ENCODE results near the gene POLD3.

Gene POLD3

DNA sequence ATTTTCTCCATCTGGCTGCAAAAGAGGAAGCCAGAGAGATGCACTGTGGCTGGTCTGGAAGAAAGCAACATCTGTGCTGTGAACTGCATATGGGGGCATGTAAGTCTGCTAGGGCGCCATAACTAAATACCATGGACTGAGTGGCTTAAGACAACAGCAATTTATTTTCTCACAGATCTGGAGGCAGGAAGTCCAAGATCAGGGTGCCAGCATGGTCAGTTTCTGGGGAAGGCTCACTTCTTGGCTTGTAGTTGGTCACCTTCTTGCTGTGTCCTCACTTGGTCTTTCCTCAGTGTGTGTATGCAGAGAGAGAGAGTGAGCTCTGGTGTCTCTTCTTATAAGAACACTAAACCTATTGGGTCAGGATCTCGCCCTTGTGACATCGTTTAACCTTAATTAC is 34.9 kb upstream of the POLD3 start:
- DNase-seq (ENCODE audit: low read depth, low spot score) = no peak
- CTCF ChIA-PET = interaction anchor here (4.4 kb wide), 1 partner anchor 13 kb away, joined by 21 read pairs; no protein-coding TSS in a partner anchor
- H3K4me3 ChIP-seq (ENCODE audit: low read depth, low read length) = no peak overlapping the region
- POLR2A ChIA-PET = no interaction called here
- TF ChIP-seq, protein P1, sequence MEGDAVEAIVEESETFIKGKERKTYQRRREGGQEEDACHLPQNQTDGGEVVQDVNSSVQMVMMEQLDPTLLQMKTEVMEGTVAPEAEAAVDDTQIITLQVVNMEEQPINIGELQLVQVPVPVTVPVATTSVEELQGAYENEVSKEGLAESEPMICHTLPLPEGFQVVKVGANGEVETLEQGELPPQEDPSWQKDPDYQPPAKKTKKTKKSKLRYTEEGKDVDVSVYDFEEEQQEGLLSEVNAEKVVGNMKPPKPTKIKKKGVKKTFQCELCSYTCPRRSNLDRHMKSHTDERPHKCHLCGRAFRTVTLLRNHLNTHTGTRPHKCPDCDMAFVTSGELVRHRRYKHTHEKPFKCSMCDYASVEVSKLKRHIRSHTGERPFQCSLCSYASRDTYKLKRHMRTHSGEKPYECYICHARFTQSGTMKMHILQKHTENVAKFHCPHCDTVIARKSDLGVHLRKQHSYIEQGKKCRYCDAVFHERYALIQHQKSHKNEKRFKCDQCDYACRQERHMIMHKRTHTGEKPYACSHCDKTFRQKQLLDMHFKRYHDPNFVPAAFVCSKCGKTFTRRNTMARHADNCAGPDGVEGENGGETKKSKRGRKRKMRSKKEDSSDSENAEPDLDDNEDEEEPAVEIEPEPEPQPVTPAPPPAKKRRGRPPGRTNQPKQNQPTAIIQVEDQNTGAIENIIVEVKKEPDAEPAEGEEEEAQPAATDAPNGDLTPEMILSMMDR (IDR thresholded peaks at IDR 0.05; ENCODE audit: insufficient read depth, low read length, missing control alignments) = no peak

DNA sequence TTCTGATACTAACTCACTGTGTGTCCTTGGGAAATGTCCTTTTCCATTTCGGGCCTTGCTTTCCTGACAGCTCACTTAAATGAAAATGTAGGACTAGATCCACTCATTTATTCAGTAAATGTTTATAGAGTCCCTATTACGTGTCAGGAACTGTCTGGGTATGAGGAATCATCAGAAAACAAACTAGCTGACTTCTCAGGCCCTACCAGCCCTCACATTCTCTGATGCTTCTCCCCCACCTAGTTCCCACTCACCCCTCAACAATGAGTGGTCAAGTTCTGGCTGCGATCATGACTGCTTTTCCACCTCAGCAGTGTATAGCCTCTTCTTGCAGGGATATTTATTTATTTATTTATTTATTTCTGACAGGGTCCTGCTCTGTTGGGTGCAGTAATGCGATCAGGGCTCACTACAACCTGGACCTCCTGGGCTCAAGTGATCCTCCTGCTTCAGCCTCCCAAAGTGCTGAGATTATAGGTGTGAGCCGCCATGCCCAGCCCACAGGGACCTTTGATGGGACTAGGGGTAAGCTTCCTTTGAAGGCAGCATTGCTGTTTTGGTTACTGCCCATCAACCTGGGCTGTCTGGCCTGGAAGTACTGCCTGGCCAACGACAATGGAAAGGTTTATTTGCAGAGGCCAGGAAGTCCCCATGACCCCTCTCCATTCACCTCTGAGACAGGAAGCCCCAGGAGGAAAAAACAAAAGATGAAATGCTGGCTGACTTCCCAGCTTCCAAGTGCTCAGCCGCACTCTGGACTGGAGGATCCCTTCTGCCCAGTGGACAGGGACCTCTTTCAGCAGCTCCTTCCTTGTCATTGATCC is 33.1 kb upstream of the POLD3 start:
- no peak for DNase-seq (ENCODE audit: low read depth, low spot score)
- POLR2A ChIA-PET = no interaction called here
- no peak overlapping the region for H3K4me3 ChIP-seq (ENCODE audit: low read depth, low read length)
- TF ChIP-seq, protein P1 (IDR thresholded peaks at IDR 0.05; ENCODE audit: insufficient read depth, low read length, missing control alignments) = no peak
- CTCF ChIA-PET = interaction anchor here (1.6 to 4.4 kb wide), 5 partner anchors 8 to 304 kb away, joined by 3 to 21 read pairs (median 7); no protein-coding TSS in a partner anchor

DNA sequence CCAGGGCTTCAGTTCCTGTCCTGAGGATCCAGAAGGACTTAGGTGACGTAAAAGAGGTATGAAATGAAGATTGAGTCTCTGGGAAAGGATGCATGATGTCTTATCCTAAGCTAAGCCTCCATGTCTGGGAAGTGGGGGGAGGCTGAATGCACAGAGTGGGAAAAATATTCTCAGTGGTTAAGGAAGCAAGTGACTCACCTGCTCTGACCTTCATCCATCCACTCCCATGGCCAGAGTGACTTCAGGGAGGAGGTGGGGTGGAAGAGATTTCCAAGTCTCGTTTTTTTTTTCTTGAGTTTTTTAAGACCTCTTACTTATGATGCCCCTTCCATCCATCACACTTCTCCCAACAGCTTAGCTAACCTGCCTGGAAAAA is 32.5 kb upstream of the POLD3 start:
- ChIA-PET CTCF (interaction anchor here (2.5 to 4.4 kb wide), 2 partner anchors 10 to 110 kb away, joined by 7 to 21 read pairs; no protein-coding TSS in a partner anchor), POLR2A (no interaction called here)
- TF ChIP-seq, protein P1 (IDR thresholded peaks at IDR 0.05; ENCODE audit: insufficient read depth, low read length, missing control alignments) = no peak
- no peak overlapping the region for H3K4me3 ChIP-seq (ENCODE audit: low read depth, low read length)
- DNase-seq (ENCODE audit: low read depth, low spot score) = no peak

DNA sequence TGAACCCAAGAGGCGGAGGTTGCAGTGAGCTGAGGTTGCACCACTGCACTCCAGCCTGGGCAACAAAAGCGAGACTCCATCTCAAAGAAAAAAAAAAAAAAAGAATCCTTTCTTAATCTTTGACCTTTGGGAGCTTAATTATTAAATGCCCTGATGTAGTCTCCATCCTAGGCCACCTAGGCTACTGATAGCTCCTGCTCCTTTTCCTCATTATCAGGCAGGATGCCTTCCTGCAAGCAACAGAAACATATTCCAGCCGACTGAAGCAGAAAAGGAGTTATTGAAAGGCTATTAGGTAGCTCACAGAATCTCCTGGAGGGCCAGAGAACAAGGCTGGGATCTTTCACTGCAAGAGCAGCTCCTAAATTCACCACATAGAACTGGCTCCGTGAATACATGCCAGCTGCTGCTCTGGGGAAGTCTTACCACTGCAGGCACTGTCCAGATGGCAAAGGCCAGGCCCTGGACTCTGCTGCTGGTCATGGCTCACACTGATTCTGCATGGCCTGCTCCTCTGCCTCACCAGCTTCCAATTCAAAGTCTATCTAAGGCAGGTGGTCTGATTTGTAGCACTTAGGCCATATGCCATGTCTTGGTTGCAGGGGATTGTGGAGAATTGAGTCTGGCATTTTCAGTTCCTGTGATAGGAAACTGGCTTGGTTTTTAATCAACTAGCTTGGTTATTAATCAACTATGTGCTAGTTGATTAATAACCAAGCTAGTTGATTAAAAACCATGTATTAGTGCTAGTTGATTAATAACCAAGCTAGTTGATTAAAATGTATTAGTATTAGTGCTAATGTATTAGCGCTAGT is 26.0 kb upstream of the POLD3 start:
- no peak for DNase-seq (ENCODE audit: low read depth, low spot score)
- TF ChIP-seq, protein P1 (IDR thresholded peaks at IDR 0.05; ENCODE audit: insufficient read depth, low read length, missing control alignments) = no peak
- no peak overlapping the region for H3K4me3 ChIP-seq (ENCODE audit: low read depth, low read length)
- CTCF ChIA-PET = interaction anchor here (0.8 to 8.9 kb wide), 7 partner anchors 11 to 311 kb away, joined by 3 to 276 read pairs (median 5); partner anchors contain the start of genes KCNE3 and POLD3
- POLR2A ChIA-PET = no interaction called here

DNA sequence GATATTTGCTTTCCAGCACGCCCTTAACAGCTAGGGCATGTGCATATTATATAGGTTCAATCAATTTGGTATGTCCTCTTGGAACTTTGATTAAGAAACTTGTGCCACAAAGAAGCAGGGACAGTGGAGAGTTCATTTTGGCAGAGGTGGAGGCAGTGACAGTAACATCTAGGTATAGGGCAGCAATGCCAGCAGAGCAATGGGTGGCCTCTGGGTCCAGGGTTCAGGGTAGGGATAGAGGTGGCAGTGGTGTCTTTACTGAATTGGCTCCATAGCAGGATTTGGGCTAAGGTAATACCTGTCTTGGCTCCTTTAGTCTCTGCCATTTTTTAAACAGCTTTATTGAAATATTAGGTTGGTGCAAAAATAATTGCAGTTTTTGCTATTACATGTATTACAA is 24.4 kb upstream of the POLD3 start:
- TF ChIP-seq, protein P1 (IDR thresholded peaks at IDR 0.05; ENCODE audit: insufficient read depth, low read length, missing control alignments) = no peak
- ChIA-PET CTCF (interaction anchor here (1.1 to 8.9 kb wide), 5 partner anchors 9 to 313 kb away, joined by 3 to 276 read pairs (median 11); no protein-coding TSS in a partner anchor), POLR2A (no interaction called here)

More for the DNA sequence above, 24.4 kb upstream of the POLD3 start:
- DNase-seq (ENCODE audit: low read depth, low spot score) = no peak
- no peak overlapping the region for H3K4me3 ChIP-seq (ENCODE audit: low read depth, low read length)

All from AG04449 (cell line).